Smooth muscle cell of the brain vasculature (primary cell): ENCODE results near the gene TIMM21.

Source experiments
- DNase-seq: peaks from one replicate; pipeline ENCODE4 v3.0.0-alpha.2; 2012; ENCODE audit warnings: low read depth, low spot score

Gene TIMM21

GRCh38 chr18:74147779-74148542 lies at the start of gene TIMM21, which contains the start of gene FBXO15:
TIMM21 (plus strand) TSS chr18:74148523; CDS start chr18:74148809, 286 bp downstream.
FBXO15 (minus strand) TSS chr18:74147834; CDS start chr18:74147785, 49 bp downstream.
- DNase-seq, result peak; percentile 94

DNA sequence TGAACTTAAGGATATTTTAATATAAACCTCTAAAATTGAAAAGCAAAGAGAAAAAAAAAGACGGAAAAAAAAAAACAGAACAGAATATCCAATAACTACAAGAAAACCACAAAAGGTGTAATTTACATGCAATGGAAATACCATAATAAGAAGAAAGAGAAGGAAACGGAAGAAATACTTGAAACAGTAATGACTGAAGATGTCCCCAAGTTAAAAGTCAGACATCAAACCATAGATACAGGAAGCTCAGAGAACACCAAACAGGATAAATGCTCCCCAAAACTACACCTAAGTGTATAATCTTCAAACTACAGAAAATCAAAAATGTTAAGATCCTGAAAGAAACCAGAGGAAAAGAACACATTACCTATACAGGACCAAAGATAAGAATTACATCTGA lies 39.9 kb upstream of the TIMM21 start:
- no peak for DNase-seq

GRCh38 chr18:74110149-74110548 lies 38.2 kb upstream of the TIMM21 start:
- DNase-seq, result no peak

GRCh38 chr18:74110976-74111375 lies 37.3 kb upstream of the TIMM21 start:
- DNase-seq, result no peak

GRCh38 chr18:74113711-74114110 lies 34.6 kb upstream of the TIMM21 start:
- no peak for DNase-seq

- no peak for DNase-seq
These were observed 34.2 kb upstream of the TIMM21 start for GRCh38 chr18:74114116-74114515.

DNA sequence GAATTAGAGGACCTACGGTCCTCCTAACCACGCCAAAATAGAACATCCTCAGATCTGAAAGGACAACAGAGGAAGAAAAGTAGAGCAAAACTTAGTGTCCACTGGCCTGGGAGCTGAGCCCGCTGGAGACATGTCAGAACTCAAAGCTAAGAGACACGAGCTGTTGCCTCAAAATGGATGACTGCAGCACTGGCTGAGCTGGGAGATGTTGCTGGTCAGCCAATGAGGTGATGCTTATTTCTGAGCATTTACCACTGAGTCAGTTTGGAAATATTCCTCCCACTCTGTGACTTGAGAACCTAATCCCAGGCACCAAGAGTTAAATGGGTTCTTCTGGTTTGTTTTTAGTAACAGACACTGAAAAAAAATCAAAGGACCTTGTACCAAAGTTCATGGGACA lies 33.3 kb upstream of the TIMM21 start:
- DNase-seq, result no peak

DNA sequence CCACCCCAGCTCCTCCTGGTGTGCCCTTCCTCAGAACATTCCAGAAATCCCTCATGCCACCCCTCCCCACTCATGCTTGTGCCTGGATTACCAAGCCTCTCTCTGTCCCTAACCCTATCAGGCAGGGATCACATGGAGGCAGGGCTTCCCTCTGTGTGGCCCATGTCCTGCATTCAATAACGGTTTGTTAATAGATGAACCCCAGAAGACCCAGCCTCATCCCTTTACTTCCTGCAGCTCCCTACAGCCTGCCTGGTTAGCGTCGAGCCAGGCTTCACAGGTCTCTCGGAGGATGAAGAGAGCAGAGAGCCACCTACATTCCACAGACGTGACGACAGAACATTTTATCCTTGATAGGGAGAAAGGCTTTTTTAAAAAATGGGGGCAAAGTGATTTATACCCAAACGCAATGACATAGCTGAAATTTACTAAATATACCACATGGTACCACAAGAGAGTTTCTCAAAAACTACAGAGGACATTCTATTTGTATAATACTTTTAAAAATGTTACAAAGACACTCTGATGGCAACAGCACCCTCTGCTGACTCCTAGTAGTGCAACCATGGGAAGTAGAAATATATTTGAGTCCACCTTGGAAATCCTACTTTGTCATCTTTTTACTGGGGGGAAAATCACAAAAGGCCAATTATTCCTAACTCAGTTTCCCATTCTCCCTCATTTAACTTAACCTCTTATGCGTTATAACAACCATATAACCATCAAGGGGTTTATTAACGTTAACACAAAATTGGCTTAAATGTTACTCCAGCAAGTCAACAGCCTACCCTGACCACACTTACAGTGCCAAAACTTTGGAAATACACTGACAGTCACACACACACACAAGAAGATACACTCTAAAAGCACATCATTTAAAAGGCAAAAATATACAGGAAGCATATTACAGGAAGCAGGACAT lies 31.4 kb upstream of the TIMM21 start:
- peak; percentile 32 for DNase-seq

- no peak for DNase-seq
These were observed 25.1 kb upstream of the TIMM21 start for GRCh38 chr18:74123200-74123599.

GRCh38 chr18:74124642-74125041 lies 23.7 kb upstream of the TIMM21 start:
- DNase-seq, result no peak

- DNase-seq, result no peak
These were observed 21.4 kb upstream of the TIMM21 start for GRCh38 chr18:74126684-74127655.

DNA sequence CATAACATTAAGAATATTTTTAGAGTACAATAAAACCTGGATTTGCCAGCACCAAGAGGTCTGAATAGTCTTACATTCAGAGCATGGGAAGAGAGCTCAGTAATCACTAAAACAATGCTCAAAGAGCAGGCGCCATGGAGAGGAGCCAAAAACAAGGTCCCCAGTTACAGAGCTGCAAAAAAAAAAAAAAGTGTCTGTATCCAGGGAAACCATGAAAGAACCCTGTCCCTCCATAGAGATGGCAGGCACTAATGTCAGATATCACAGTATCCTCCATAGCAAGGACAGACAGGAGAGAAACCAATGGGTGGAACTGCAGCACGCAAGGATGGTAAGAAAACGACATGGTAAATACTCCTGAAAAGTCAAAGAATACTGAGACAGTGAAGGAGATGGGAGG lies 20.2 kb upstream of the TIMM21 start:
- DNase-seq, result no peak

DNA sequence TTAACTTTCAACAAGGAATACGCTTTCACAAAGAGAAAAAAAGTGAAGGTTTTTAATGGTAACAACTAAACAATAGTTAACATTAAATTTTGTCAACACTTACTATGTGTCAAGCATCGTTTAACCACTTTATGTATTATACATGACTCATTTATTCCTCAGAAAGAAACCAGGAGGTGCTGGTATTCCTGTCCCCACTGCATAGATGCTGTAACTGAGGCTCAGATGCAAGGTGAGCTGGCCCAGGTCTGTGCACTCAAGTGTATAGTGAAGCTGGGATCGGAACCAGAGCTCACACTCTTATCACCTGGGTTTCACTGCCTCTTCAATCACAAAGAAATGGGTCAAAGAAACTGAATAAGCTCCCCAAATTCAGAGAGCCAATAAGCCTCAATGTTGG lies 17.2 kb upstream of the TIMM21 start:
- no peak for DNase-seq

- peak; percentile 44 for DNase-seq
These were observed 16.1 kb upstream of the TIMM21 start for GRCh38 chr18:74132201-74132600.

GRCh38 chr18:74137920-74138538 lies 10.3 kb upstream of the TIMM21 start:
- DNase-seq, result no peak

DNA sequence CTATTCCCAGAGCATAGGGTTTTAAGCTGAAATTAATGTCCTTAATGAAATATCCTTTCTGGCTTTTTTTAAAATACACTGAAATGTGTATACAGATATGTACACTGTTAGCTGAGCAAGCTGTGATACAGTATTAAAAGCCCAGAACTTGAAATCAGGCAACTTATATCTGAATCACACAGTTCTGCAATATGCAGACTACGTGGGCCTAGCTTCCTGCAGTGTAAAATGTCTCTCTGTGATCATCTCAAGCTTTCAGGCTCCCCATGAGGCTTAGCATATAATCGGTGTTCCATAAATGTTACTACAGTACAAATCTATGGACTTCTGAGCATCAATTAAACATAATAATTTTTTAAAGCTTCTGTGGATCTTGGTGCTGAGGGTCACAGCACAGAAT lies 8.9 kb upstream of the TIMM21 start:
- no peak for DNase-seq

- no peak for DNase-seq
These were observed 8.4 kb upstream of the TIMM21 start for GRCh38 chr18:74139888-74140287.

GRCh38 chr18:74140582-74140981 lies 7.7 kb upstream of the TIMM21 start:
- no peak for DNase-seq

DNA sequence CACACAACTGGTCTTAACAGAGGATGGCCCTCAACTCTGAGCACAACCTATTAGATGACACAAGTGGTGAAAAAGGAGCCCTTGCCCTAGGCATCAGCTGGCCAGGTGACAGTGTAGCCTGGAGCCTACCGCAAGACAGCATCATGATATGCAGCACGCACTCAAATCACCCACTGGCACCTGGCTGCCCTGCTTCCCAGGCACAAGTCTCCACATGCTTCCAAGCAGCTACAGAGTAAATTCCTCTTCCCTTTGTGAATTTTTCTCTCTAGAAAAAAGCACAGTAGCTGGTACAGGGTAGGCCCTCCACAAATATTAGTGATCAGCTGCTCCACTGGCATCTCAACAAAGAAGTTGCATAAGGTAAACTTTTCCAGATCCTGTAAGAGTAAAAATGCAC lies 6.7 kb upstream of the TIMM21 start:
- no peak for DNase-seq

GRCh38 chr18:74142252-74142651 lies 6.1 kb upstream of the TIMM21 start:
- no peak for DNase-seq

DNA sequence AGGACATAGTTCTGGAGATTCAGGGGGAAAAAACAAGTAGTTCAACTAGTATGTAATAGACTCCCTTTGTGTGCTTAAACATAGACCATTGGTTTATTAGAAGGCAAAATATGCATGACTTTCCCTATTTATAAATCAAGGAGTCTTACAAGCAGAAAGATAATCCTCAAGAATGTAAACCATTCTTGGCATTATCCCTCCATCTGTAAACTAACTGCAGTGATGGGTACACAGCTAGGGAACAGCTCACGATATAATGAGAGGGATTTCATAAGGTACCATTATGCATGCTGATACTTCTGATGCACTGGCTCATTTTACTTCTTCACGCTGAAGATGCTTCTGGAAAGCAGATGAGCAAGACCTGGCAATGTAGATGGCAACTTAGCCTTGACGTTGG lies 1.6 kb upstream of the TIMM21 start:
- DNase-seq, result no peak
